ENCODE results near the gene PSMB7.

Gene PSMB7

GRCh38 chr9:124355039-124355940 is 60.0 kb downstream of the PSMB7 start:
- no peak for DNase-seq

GRCh38 chr9:124354346-124355038 is 60.8 kb downstream of the PSMB7 start:
- no peak for DNase-seq

DNA sequence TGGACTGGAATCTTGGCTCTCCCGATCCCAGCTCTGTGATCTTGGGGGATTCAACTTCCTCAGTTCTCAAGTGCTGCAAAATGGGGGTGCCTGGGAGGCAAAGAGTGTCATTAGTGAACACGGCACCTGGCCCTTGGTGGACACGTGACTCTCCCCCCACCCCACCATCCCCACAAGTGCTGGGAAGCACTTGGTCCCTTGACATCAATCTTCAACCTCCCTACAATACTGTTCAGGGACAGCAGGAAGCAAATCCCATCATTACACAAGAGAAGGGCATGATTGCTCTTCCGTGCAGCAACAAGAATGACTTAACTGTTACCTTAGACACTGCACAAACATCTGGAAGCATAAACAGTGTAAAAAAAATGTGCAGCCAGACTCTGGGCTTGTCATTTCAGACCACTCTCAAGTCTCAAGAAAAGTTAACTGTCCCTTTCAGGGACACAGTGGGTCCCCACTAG is 61.4 kb downstream of the PSMB7 start:
- no peak for DNase-seq

GRCh38 chr9:124353166-124353768 is 62.0 kb downstream of the PSMB7 start:
- no peak for DNase-seq

DNA sequence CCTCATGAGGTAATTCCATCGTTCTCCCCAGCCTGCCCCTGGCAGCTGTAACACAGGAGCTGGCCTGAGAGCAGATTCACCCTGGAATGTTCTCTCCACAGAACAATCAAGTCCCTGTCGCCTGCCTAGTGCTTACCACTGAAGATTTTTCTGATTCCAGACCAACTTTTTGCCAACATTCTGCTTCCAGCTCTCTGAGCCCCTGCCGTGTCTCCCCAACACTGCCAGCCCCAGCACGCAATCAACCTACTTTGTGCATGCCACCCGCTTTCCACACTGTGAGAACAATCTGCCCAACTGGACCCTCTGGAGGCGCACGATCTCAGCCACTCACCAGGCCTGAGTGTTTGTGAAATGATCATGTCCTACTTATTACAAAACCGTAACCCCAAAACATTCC is 62.6 kb downstream of the PSMB7 start:
- DNase-seq: no peak

DNA sequence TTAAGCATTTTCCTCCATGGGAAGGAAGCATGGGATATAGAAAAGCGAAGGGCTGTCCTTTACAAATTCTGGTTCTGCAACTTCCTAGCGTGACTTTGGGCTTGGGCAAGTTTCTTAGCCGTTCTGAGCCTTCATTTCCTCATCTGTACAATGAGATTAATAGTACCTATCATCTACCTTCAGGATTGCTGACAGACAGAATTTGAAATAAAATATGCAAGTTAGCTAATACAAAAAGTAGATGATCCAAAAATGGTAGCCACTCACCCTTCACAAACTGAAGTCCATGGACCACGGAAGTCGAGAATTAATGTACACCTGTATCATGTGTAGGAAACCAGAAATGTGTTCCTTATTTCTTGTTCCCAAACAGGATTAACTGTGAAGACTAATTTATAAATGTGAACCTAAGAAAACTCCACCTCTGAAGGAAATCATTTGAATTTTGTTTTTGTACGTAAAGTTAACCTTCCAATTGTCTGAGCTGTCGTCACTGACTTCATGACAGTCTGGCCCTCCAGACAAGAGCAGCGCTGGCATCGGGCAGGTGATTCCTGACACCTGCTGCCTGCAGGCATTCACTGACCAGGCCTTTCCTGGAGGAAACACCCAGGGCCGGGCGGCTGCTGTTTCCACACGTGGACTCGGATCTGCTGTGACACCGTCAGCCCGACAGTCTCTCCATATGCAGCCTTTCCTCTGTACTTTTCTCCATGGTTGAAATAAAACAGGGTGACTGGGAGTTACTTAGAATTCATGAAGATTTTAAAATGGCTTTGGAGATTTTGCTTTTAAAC is 63.4 kb downstream of the PSMB7 start:
- no peak for DNase-seq

DNA sequence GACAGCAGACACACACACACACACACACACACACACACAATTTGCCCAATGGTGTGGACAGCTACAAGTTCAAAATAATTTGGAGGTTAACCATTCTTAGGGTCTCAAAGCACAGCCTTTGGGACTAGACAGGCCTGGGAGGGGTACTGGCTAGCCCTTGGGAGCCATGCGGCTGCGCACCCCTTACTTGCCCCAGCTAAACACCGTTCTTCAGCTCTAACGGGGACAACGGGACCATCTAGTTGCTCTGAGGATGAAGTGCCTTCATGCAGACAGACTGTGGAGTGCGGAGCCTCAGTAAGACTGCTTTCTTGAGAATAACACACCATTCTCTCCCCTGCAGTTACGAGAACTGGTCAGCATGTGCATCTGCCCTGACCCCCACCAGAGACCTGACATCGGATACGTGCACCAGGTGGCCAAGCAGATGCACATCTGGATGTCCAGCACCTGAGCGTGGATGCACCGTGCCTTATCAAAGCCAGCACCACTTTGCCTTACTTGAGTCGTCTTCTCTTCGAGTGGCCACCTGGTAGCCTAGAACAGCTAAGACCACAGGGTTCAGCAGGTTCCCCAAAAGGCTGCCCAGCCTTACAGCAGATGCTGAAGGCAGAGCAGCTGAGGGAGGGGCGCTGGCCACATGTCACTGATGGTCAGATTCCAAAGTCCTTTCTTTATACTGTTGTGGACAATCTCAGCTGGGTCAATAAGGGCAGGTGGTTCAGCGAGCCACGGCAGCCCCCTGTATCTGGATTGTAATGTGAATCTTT is 64.6 kb downstream of the PSMB7 start:
- DNase-seq: no peak

GRCh38 chr9:124349675-124350493 is 65.4 kb downstream of the PSMB7 start:
- no peak for DNase-seq

- no peak for DNase-seq
These were observed 66.0 kb downstream of the PSMB7 start for GRCh38 chr9:124349267-124349666.

DNA sequence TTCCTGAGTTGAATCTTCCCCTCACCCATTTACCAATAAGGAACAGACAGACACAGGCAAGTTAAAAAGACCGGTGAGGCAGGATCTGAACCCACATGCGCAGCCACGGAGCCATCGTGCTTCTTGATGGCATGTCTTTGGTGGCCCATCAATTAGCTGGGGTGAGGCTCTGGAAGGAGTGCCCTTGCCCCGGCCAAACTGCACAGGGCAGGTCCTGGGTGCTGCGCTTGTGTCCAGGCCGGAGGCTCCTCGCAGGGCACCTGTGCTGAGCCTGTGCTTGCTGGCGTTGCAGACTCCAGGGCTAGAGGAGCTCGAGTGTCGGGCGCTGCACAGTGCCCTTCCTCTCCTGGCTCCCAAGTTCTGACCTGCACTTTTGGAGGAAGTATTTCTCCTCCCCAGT is 66.4 kb downstream of the PSMB7 start:
- no peak for DNase-seq

DNA sequence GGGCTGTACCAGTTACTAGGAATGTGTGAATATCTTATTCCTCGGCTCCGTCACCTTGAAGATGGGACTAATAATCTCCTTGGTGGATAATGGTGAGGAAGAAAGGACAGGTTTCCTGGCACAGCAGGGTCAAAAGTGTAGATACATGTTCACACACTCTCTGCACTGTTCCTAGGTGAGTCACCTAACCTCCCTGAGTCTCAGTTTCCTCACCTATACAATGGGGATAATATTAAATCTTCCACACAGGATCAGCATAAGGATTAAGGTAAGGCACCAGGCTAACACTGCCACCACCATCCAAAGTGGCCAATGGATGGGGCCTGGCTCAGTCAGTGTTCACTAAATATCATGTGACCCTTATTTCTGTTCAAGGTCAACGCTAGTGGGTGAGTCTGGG is 66.9 kb downstream of the PSMB7 start:
- no peak for DNase-seq

DNA sequence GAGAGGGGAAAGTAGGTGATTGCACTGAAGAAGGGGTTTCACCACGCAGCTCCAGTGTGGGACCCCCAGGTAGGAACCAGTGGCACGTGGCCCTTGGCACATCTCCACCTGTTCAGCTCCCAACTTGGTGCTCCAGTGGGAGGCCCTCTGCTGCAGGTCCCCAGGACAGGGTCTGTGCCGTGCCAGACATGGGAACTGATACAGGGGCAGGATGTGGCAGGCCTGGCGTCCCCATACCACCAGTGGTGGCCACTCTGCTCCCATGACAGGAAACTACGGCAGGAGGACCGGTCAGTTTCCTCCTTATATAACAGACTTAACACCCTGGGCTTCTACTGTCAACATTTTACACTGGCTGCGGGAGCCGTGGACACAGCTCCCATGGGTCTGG is 67.3 kb downstream of the PSMB7 start:
- no peak for DNase-seq

GRCh38 chr9:124347206-124347967 is 67.9 kb downstream of the PSMB7 start:
- DNase-seq: no peak

- DNase-seq: no peak
These were observed 68.7 kb downstream of the PSMB7 start for GRCh38 chr9:124346347-124347163.

DNA sequence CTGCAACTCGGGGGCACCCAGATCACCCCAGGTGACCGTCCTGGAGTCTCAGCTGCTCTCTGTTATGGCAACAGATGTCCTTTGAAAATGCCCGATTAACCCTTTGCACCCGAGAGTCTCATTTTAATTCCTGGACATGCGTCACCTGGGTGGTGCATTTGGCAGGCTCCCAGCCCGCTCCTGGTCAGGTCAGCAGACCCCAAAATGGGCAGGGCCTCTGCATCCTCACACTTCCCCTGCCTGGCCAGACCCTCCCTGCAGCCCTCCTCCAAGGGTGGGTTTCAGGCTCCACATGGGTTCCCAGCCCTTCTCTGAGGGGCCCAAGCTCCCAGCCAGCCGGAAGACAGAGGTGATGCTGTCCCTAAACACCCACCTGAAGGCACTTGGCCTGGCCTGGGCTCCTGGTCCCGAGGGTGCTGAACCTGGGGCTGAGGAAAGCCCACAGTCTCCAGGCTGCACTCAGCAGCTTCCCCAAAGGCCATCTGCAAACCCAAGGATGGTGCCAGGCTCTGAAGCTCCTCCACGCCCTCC is 69.4 kb downstream of the PSMB7 start:
- no peak for DNase-seq

- no peak for DNase-seq
These were observed 70.2 kb downstream of the PSMB7 start for GRCh38 chr9:124345063-124345462.

- DNase-seq: no peak
These were observed 70.8 kb downstream of the PSMB7 start for GRCh38 chr9:124344291-124345050.

DNA sequence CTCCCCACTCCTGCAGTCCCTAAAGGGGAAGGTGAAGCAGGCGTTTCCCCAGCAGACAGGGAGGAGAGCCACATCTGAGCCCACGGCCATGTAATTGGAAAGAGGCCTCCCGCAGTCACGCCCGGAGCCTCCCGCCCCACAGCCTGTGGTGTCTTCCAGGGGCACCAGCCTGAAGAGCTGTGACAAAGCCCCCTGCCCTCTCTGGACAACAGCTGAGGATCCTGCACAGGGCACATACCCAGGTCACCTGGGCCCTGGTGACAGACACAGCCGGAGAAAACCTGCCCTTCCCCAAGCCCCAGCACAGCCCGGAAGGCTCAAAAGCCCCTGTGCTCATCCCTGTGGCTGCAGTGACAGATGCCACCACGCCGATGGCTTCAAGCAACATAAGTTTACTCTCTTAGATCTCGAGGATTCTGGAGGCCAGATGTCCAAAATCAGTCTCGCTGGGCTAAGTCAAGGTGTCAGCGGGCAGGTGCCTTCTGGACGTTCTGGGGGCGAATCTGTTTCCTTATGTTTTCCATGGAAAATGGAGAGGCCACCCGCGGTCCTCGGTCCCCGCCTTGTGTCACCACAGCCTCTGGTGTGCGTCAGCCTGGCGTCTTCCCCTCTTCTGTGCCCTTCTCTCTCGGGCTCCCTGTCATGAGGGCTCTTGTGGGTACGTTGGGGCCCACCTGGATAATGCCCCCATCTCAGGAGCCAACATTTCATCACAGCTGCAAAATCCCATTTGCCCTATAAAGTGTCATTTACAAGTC is 71.5 kb downstream of the PSMB7 start:
- no peak for DNase-seq

Data from NCI-H2081 (cell line).